ENCODE measurements around the gene GTF2B. TPM values are rescaled to one million over a fixed set of nuclear protein-coding genes. Genes with fewer than 3 reads are reported as not detected.
"Not testable (repeated sequence)": the region's sequence is repeated elsewhere in the genome, so short reads cannot be mapped to it uniquely, and the experiment has no call there.

The GTF2B gene
- total RNA-seq, 6 experiments from 2014 or later, result 8.8 to 21.6 (median 15.9) TPM

DNA sequence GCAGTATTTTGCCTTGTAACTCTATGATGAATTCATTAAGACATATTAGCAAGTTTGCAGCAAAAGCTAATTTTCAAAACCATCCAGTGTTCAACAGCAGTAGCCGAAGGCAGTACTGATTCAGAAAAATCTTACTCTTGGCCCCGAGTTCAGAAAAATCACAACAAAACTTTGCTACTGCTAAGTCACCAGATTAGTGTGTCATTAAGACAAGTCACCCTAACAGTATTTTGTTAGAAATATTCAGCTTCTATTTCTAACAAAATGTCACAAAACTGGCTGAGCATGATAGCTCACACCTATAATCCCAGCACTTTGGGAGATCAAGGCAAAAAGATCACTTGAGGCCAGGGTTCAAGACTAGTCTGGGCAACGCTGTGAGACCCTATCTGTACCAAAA is 8.2 kb downstream of the GTF2B start:
- no peaks in the 10 kb centered on the region for H3K9me3 ChIP-seq
- no peak overlapping the region for H3K27ac ChIP-seq
- H3K4me1 ChIP-seq, result no peaks in the 10 kb centered on the region
- no peak overlapping the region for H3K4me3 ChIP-seq
- no peaks in the 10 kb centered on the region for H3K27me3 ChIP-seq
- DNase-seq (no peak), ATAC-seq (no peak)
- TF ChIP-seq, protein P1, sequence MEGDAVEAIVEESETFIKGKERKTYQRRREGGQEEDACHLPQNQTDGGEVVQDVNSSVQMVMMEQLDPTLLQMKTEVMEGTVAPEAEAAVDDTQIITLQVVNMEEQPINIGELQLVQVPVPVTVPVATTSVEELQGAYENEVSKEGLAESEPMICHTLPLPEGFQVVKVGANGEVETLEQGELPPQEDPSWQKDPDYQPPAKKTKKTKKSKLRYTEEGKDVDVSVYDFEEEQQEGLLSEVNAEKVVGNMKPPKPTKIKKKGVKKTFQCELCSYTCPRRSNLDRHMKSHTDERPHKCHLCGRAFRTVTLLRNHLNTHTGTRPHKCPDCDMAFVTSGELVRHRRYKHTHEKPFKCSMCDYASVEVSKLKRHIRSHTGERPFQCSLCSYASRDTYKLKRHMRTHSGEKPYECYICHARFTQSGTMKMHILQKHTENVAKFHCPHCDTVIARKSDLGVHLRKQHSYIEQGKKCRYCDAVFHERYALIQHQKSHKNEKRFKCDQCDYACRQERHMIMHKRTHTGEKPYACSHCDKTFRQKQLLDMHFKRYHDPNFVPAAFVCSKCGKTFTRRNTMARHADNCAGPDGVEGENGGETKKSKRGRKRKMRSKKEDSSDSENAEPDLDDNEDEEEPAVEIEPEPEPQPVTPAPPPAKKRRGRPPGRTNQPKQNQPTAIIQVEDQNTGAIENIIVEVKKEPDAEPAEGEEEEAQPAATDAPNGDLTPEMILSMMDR (IDR thresholded peaks at IDR 0.05), result no peak
- TF ChIP-seq POLR2A (IDR thresholded peaks at IDR 0.05), result no peak
- WGBS (ENCODE audit: insufficient coverage, low coverage, low lambda C conversion rate, missing lambda C conversion rate), result 73% methylated on average over 3 of the region's 3 CpGs
- intact Hi-C loops (cut with DNase I), result no loop called here
- H3K36me3 ChIP-seq, result peaks cover 0 to 35% (median 17%) of the 10 kb centered on the region in 4 donors

DNA sequence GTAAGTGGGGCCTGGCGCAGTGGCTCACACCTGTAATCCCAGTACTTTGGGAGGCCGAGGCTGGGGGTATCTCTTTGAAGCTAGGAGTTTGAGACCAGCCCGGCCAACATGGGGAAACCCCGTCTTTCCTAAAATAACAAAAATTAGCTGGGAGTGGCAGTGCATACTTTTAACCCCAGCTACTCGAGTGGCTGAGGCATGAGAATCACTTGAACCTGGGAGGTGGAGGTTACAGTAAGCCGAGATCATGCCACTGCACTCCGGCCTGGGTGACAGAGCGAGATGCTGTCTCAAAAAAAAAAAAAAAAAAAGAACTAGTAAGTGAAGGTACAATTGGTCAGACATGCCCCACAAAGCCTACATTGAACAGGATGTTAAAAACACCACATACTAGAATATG is 10.7 kb downstream of the GTF2B start:
- intact Hi-C loops (cut with DNase I); ATAC-seq; DNase-seq; H3K4me3 ChIP-seq; H3K9me3 ChIP-seq; H3K27me3 ChIP-seq; H3K27ac ChIP-seq: not testable (repeated sequence)
- Histone ChIP-seq H3K36me3 (peaks cover 0 to 21% (median 6%) of the 10 kb centered on the region in 4 donors), H3K4me1 (peaks cover 0 to 23% (median 6%) of the 10 kb centered on the region in 4 donors)
- WGBS (ENCODE audit: insufficient coverage, low coverage, low lambda C conversion rate, missing lambda C conversion rate), result 69% methylated on average over 4 of the region's 8 CpGs

DNA sequence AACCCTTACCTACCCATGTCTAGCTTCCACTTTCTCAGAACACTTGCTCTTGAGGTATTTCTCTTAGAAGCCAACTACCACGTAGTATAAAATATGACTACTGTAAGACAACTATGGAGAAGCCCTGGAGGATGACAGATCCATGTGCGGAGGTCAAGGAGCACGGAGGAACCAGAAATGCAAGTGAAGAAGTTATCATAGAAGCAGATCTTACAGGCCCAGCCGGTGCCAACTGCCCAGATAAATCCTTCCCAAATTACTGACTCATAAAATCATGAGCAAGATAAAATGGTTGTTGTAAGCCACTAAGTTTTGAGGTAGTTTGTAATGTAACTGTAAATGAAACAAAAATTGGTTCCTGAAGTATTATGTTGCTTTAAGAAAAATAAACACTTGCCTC is 12.6 kb downstream of the GTF2B start:
- ATAC-seq (no peak), DNase-seq (no peak)
- intact Hi-C loops (cut with DNase I), result no loop called here
- no peak overlapping the region for H3K27ac ChIP-seq
- H3K9me3 ChIP-seq, result no peaks in the 10 kb centered on the region
- no peak overlapping the region for H3K4me3 ChIP-seq
- no peak for TF ChIP-seq POLR2A (IDR thresholded peaks at IDR 0.05)
- TF ChIP-seq, protein P1 (IDR thresholded peaks at IDR 0.05), result no peak
- peaks cover 0 to 9% (median 0%) of the 10 kb centered on the region in 4 donors for H3K36me3 ChIP-seq
- WGBS (ENCODE audit: insufficient coverage, low coverage, low lambda C conversion rate, missing lambda C conversion rate), result 89% methylated on average over 4 of the region's 4 CpGs
- H3K27me3 ChIP-seq, result no peaks in the 10 kb centered on the region
- peaks cover 0 to 23% (median 6%) of the 10 kb centered on the region in 4 donors for H3K4me1 ChIP-seq

DNA sequence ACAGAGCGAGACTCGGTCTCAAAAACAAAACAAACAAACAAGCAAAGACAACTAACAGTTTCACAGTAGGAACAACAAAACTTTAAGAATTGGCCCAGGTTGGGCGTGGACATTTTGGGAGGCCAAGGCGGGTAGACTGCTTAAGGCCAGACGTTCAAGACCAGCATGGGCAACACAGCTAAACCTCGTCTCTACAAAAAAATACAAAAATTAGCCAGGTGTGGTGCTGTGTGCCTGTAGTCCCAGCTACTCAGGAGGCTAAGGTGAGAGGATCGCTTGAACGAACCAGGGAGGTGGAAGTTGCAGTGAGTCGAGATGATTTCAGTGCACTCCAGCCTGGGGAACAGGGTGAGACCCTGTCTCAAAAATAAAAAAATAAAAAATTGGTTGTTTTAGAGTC is 13.5 kb downstream of the GTF2B start:
- ATAC-seq (peak; percentile 28 to 37 (median 35)), DNase-seq (no peak)
- Histone ChIP-seq H3K9me3 (no peaks in the 10 kb centered on the region), H3K4me1 (peaks cover 0 to 23% (median 6%) of the 10 kb centered on the region in 4 donors), H3K27me3 (no peaks in the 10 kb centered on the region), H3K27ac (no peak overlapping the region), H3K36me3 (peaks cover 0 to 9% (median 0%) of the 10 kb centered on the region in 4 donors), H3K4me3 (no peak overlapping the region)
- WGBS (ENCODE audit: insufficient coverage, low coverage, low lambda C conversion rate, missing lambda C conversion rate), result 45% methylated on average over 9 of the region's 9 CpGs
- intact Hi-C loops (cut with DNase I), result no loop called here
- no peak for TF ChIP-seq POLR2A (IDR thresholded peaks at IDR 0.05)
- TF ChIP-seq, protein P1 (IDR thresholded peaks at IDR 0.05), result no peak

DNA sequence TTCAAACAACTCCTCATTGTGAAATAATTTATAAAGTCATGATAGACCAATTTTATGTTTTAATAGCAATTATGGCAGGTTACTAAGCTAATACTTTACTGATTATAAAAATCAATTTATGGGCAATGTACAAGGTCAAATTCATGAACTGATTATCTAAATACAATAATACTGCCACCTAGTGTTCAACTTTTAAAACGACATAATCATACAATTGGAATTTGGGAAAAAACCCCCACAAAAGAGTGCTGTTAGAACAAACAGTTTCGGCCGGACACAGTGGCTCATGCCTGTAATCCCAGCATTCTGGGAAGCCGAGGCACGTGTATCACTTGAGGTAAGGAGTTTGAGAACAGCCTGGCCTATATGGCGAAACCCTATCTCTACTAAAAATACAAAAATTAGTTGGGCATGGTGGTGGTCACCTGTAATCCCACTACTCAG is 14.0 kb downstream of the GTF2B start:
- intact Hi-C loops (cut with DNase I), result no loop called here
- H3K27ac ChIP-seq, result no peak overlapping the region
- no peak for DNase-seq

More for the DNA sequence above, 14.0 kb downstream of the GTF2B start:
- no peak overlapping the region for H3K4me3 ChIP-seq
- no peak for TF ChIP-seq POLR2A (IDR thresholded peaks at IDR 0.05)
- TF ChIP-seq, protein P1 (IDR thresholded peaks at IDR 0.05), result peak; percentile 63 to 68 (median 64)
- H3K27me3 ChIP-seq, result no peaks in the 10 kb centered on the region
- H3K4me1 ChIP-seq, result peaks cover 0 to 23% (median 6%) of the 10 kb centered on the region in 4 donors
- H3K9me3 ChIP-seq, result no peaks in the 10 kb centered on the region
- H3K36me3 ChIP-seq, result peaks cover 0 to 9% (median 0%) of the 10 kb centered on the region in 4 donors
- peak; percentile 60 to 76 (median 66) for ATAC-seq
- WGBS (ENCODE audit: insufficient coverage, low coverage, low lambda C conversion rate, missing lambda C conversion rate), result 23% methylated on average over 6 of the region's 6 CpGs

All from right lobe of liver (tissue), 6 donors.